Cardiac fibroblast (primary cell): ENCODE measurements around the gene VPS29.

Experiments used
- DNase-seq, 2 donors: peaks; one replicate each; pipeline versions ENCODE4 v3.0.0 to v3.0.0-alpha.2; 2010; ENCODE audit warnings: low read depth in 2 of 2
- H3K4me3 ChIP-seq, 2 donors: replicated peaks in 1 of 2; 1 replicate in 1 of 2; 2 replicates in 1 of 2; pipeline ENCODE4 v1.5.1; 2011; ENCODE audit warnings: low read depth in 2 of 2, low read length in 2 of 2, mild to moderate bottlenecking in 2 of 2, moderate library complexity in 1 of 2
- CTCF ChIP-seq: IDR thresholded peaks from one replicate; pipeline ENCODE4 v1.5.1; 2011; ENCODE audit warnings: low read depth, mild to moderate bottlenecking, low read length, inconsistent platforms

Gene VPS29

GRCh38 chr12:110449799-110450497, 52.0 kb downstream of the VPS29 start, which contains the start of gene ARPC3:
ARPC3 (minus strand) TSS chr12:110450337; CDS start chr12:110450260, 77 bp downstream.
- DNase-seq = peak; percentile 96
- TF ChIP-seq CTCF = peak; percentile 85
- H3K4me3 ChIP-seq = peak within 1 kb of the TSS; percentile 97 to 98

- TF ChIP-seq CTCF = no peak
- H3K4me3 ChIP-seq = no peak overlapping the region
- DNase-seq = no peak
These were observed 57.5 kb downstream of the VPS29 start for GRCh38 chr12:110444455-110444854.
